ENCODE measurements around the gene LSM10. TPM values are rescaled to one million over a fixed set of nuclear protein-coding genes. Genes with fewer than 3 reads are reported as not detected.

The LSM10 gene
- total and polyA plus RNA-seq, 5 donors from 2014 or later: 33.8 to 153 (median 145) TPM

DNA sequence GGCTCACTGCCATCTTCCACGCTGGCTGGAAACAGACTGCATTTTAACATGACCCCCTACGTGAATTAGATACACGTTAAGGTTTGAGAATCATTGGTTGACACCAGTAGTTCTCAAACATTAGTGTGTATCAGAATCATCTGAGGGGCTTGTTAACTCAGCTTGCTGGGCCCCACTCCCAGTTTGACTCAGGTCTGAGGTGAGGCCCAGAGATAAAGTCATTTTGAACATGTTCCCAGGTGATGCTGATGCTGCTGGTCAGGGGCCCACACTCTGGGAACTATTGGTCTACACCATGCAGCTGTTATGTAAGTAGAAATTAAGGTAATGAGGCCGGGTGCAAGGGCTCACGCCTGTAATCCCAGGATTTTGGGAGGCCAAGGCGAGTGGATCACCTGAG lies 1.3 kb downstream of the LSM10 start:
- H3K4me1 Mint-ChIP-seq: peaks cover 13 to 37% (median 20%) of the 10 kb centered on the region in 4 donors

DNA sequence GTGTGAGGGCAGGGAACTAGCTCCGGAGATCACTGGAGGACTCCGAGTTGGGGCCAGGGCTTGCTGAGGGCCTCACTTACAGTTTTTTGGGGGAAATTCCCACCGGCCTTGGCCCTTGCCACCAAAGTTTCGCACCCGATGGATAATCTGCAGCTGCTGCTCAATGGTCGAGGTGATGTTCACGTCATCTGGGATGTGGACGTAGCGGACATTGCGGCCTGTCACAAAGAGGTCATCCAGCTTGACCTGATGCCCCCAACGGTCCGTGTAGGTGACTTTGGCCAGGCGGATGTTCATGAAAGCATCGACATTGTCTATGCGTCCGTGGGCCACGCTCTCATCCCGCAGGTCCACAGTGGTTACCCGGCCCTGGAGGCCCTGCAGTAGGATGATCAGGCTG lies 4.0 kb downstream of the LSM10 start:
- H3K27ac ChIP-seq (ENCODE audit: insufficient read depth, low read length, poor library complexity, severe bottlenecking): no peak overlapping the region
- Mint-ChIP-seq H3K36me3 (peaks cover 25% of the 10 kb centered on the region), H3K4me3 (no peak overlapping the region), H3K9me3 (no peaks in the 10 kb centered on the region), H3K4me1 (peaks cover 10 to 40% (median 22%) of the 10 kb centered on the region in 4 donors), H3K27ac (no peak overlapping the region), H3K27me3 (no peaks in the 10 kb centered on the region)
- no peak for ATAC-seq (ENCODE audit: low read depth in 2 of 2)
- H3K9me3 ChIP-seq (ENCODE audit: control insufficient read depth in 2 of 2, low read length in 2 of 2): no peaks in the 10 kb centered on the region
- H3K36me3 ChIP-seq (ENCODE audit: control insufficient read depth, insufficient read depth, low read length): peaks cover 44% of the 10 kb centered on the region
- DNase-seq: no peak
- H3K27me3 ChIP-seq (ENCODE audit: control insufficient read depth, insufficient read depth, low read length): no peaks in the 10 kb centered on the region
- peaks cover 13% of the 10 kb centered on the region for H3K4me1 ChIP-seq (ENCODE audit: control insufficient read depth, insufficient read depth, low read length, poor library complexity, severe bottlenecking)
- no peak overlapping the region for H3K4me3 ChIP-seq (ENCODE audit: low read depth, low read length)

More for the DNA sequence above, 1.3 kb downstream of the LSM10 start:
- peaks cover 18% of the 10 kb centered on the region for H3K36me3 Mint-ChIP-seq
- no peak for DNase-seq
- no peaks in the 10 kb centered on the region for H3K9me3 ChIP-seq (ENCODE audit: control insufficient read depth in 2 of 2, low read length in 2 of 2)
- H3K4me3 ChIP-seq (ENCODE audit: low read depth, low read length): no peak overlapping the region
- no peaks in the 10 kb centered on the region for H3K9me3 Mint-ChIP-seq
- peaks cover 24% of the 10 kb centered on the region for H3K36me3 ChIP-seq (ENCODE audit: control insufficient read depth, insufficient read depth, low read length)
- no peaks in the 10 kb centered on the region for H3K27me3 ChIP-seq (ENCODE audit: control insufficient read depth, insufficient read depth, low read length)
- ATAC-seq (ENCODE audit: low read depth in 2 of 2): no peak
- peaks cover 13% of the 10 kb centered on the region for H3K4me1 ChIP-seq (ENCODE audit: control insufficient read depth, insufficient read depth, low read length, poor library complexity, severe bottlenecking)
- peak overlapping the region; percentile 64 to 99 (median 73) for H3K27ac Mint-ChIP-seq
- peak overlapping the region; percentile 87 for H3K27ac ChIP-seq (ENCODE audit: insufficient read depth, low read length, poor library complexity, severe bottlenecking)
- H3K27me3 Mint-ChIP-seq: no peaks in the 10 kb centered on the region
- peak overlapping the region; percentile 86 to 99 (median 96) for H3K4me3 Mint-ChIP-seq

DNA sequence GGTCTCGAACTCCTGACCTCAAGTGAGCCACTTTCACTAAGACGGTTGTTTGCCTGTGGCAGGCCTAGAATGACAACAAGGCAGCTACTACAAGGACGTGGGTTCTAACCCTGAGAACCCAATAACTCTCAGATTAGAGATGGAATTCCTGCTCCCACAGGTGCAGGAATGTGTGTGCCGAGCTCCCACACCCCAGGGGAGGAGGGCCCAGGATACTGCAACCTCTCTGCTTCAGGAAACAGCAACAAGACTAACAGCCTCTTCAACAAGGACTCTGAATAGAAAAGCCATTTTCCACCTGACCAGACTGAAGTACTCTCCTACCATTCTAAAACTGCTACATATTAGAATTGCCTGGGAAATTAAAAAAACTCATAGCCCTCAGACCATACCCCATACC lies 4.9 kb downstream of the LSM10 start:
- ATAC-seq (ENCODE audit: low read depth in 2 of 2) (no peak), DNase-seq (no peak)
- Histone ChIP-seq H3K9me3 (ENCODE audit: control insufficient read depth in 2 of 2, low read length in 2 of 2) (no peaks in the 10 kb centered on the region), H3K27me3 (ENCODE audit: control insufficient read depth, insufficient read depth, low read length) (no peaks in the 10 kb centered on the region), H3K4me3 (ENCODE audit: low read depth, low read length) (no peak overlapping the region), H3K4me1 (ENCODE audit: control insufficient read depth, insufficient read depth, low read length, poor library complexity, severe bottlenecking) (peaks cover 13% of the 10 kb centered on the region), H3K27ac (ENCODE audit: insufficient read depth, low read length, poor library complexity, severe bottlenecking) (no peak overlapping the region), H3K36me3 (ENCODE audit: control insufficient read depth, insufficient read depth, low read length) (peaks cover 44% of the 10 kb centered on the region)
- H3K36me3 Mint-ChIP-seq: peaks cover 23% of the 10 kb centered on the region
- H3K4me3 Mint-ChIP-seq: no peak overlapping the region
- peaks cover 7 to 36% (median 19%) of the 10 kb centered on the region in 4 donors for H3K4me1 Mint-ChIP-seq
- H3K27ac Mint-ChIP-seq: peak overlapping the region in 2 of 3 donors; percentile 15 to 29
- no peaks in the 10 kb centered on the region for H3K27me3 Mint-ChIP-seq
- no peaks in the 10 kb centered on the region for H3K9me3 Mint-ChIP-seq

DNA sequence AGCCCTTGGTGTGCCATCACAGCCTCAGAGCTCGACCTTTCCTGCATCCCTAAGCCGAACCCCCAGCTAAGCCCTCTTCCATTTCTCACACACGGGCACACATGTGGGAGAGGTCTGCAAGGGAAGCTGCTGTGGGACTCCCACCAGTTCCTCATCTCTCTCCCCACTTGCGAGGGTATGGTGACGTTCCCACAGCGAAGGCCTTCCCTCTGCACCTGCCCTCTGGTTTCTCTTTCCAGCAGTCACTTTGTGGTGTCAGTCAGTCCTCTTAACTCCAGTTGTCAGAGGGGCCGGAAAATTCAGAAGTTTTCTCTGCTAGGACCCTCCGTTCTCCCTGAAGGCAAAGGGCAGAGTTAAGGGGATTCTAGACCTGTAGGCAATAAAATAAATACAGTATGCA lies 6.4 kb downstream of the LSM10 start:
- no peaks in the 10 kb centered on the region for H3K9me3 ChIP-seq (ENCODE audit: control insufficient read depth in 2 of 2, low read length in 2 of 2)
- peaks cover 11% of the 10 kb centered on the region for H3K4me1 ChIP-seq (ENCODE audit: control insufficient read depth, insufficient read depth, low read length, poor library complexity, severe bottlenecking)
- Mint-ChIP-seq H3K27me3 (no peaks in the 10 kb centered on the region), H3K4me3 (peak overlapping the region in 1 of 4 donors; percentile 23), H3K36me3 (peaks cover 21% of the 10 kb centered on the region), H3K27ac (peak overlapping the region in 1 of 3 donors; percentile 65), H3K4me1 (peaks cover 0 to 31% (median 13%) of the 10 kb centered on the region in 4 donors), H3K9me3 (no peaks in the 10 kb centered on the region)
- H3K27me3 ChIP-seq (ENCODE audit: control insufficient read depth, insufficient read depth, low read length): no peaks in the 10 kb centered on the region
- H3K36me3 ChIP-seq (ENCODE audit: control insufficient read depth, insufficient read depth, low read length): peaks cover 44% of the 10 kb centered on the region
- H3K27ac ChIP-seq (ENCODE audit: insufficient read depth, low read length, poor library complexity, severe bottlenecking): no peak overlapping the region
- no peak overlapping the region for H3K4me3 ChIP-seq (ENCODE audit: low read depth, low read length)
- no peak for DNase-seq
- ATAC-seq (ENCODE audit: low read depth in 2 of 2): no peak

DNA sequence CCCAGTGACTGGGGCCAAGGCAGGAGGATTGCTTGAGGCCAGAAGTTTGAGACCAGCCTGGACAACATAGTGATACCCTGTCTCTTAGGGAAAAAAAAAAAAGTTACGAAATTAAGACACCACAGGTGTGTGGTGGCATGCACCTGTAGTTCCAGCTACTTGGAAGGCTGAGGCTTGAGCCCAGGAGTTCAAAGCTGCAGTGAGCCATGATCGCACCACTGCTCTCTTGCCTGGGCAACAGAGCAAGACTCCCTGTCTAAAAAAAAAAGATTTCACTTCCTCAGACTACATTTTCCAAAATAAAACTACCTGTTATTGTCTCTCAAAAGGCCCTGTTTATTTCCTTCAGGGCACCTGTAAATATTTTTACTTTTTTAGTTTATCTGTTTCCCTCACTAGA lies 7.3 kb downstream of the LSM10 start:
- peaks cover 0 to 34% (median 14%) of the 10 kb centered on the region in 4 donors for H3K4me1 Mint-ChIP-seq
- ATAC-seq (ENCODE audit: low read depth in 2 of 2) (no peak), DNase-seq (no peak)
- Histone ChIP-seq H3K27ac (ENCODE audit: insufficient read depth, low read length, poor library complexity, severe bottlenecking) (no peak overlapping the region), H3K36me3 (ENCODE audit: control insufficient read depth, insufficient read depth, low read length) (peaks cover 44% of the 10 kb centered on the region), H3K9me3 (ENCODE audit: control insufficient read depth in 2 of 2, low read length in 2 of 2) (no peaks in the 10 kb centered on the region), H3K4me3 (ENCODE audit: low read depth, low read length) (no peak overlapping the region), H3K27me3 (ENCODE audit: control insufficient read depth, insufficient read depth, low read length) (no peaks in the 10 kb centered on the region), H3K4me1 (ENCODE audit: control insufficient read depth, insufficient read depth, low read length, poor library complexity, severe bottlenecking) (peaks cover 11% of the 10 kb centered on the region)
- H3K36me3 Mint-ChIP-seq: peaks cover 21% of the 10 kb centered on the region
- peak overlapping the region in 1 of 3 donors; percentile 84 for H3K27ac Mint-ChIP-seq
- H3K4me3 Mint-ChIP-seq: peak overlapping the region in 1 of 4 donors; percentile 29
- H3K27me3 Mint-ChIP-seq: no peaks in the 10 kb centered on the region
- H3K9me3 Mint-ChIP-seq: no peaks in the 10 kb centered on the region

DNA sequence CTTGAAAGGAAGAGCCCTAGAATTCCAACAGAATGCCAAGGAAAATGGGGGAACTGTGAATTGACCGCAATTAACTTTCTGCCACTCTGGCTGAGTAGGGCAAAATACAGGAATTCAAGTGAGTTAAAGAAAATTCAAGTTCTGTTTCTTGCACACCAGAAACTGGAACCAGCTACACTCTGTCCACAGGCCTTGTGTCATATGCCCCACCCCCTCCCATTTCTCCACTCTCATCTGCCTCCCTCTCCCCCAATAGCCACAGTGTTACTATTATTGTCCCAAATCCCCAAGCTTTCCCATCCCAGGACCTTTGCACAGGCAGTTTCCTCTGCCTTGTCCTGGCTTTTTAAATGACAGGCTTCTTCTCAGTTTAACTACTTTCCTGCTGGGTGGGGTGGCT lies 7.7 kb downstream of the LSM10 start:
- peak overlapping the region in 1 of 3 donors; percentile 57 for H3K27ac Mint-ChIP-seq
- H3K27ac ChIP-seq (ENCODE audit: insufficient read depth, low read length, poor library complexity, severe bottlenecking): no peak overlapping the region

DNA sequence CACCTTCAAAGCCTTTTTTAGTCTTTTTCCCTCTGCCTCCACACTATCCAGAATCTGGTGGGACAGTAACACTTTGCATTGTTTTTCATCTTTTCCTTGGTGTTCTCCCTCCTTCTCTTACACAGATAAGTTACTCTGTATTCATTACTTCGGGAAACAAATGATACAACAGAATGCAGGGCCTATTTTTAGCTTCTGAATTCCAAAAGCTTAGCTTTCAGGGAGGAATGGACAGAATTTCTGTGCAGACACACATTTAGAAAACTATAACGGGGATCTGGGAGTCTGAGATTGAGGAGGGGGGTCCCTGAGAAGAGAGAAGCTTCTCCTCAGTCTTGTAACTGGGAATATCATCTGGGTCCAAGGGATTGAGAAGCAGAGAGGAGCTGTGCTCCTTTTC lies 8.4 kb downstream of the LSM10 start:
- Histone ChIP-seq H3K27ac (ENCODE audit: insufficient read depth, low read length, poor library complexity, severe bottlenecking) (no peak overlapping the region), H3K9me3 (ENCODE audit: control insufficient read depth in 2 of 2, low read length in 2 of 2) (no peaks in the 10 kb centered on the region), H3K4me1 (ENCODE audit: control insufficient read depth, insufficient read depth, low read length, poor library complexity, severe bottlenecking) (peaks cover 21% of the 10 kb centered on the region), H3K27me3 (ENCODE audit: control insufficient read depth, insufficient read depth, low read length) (no peaks in the 10 kb centered on the region), H3K36me3 (ENCODE audit: control insufficient read depth, insufficient read depth, low read length) (peaks cover 44% of the 10 kb centered on the region), H3K4me3 (ENCODE audit: low read depth, low read length) (no peak overlapping the region)
- Mint-ChIP-seq H3K27me3 (no peaks in the 10 kb centered on the region), H3K36me3 (peaks cover 21% of the 10 kb centered on the region), H3K4me3 (peak overlapping the region in 3 of 4 donors; percentile 16 to 32 (median 26)), H3K27ac (peak overlapping the region in 2 of 3 donors; percentile 34 to 57), H3K4me1 (peaks cover 0 to 34% (median 22%) of the 10 kb centered on the region in 4 donors), H3K9me3 (no peaks in the 10 kb centered on the region)
- ATAC-seq (ENCODE audit: low read depth in 2 of 2) (no peak), DNase-seq (no peak)

More for the DNA sequence above, 7.7 kb downstream of the LSM10 start:
- no peaks in the 10 kb centered on the region for H3K27me3 Mint-ChIP-seq
- Histone ChIP-seq H3K4me3 (ENCODE audit: low read depth, low read length) (no peak overlapping the region), H3K36me3 (ENCODE audit: control insufficient read depth, insufficient read depth, low read length) (peaks cover 44% of the 10 kb centered on the region), H3K27me3 (ENCODE audit: control insufficient read depth, insufficient read depth, low read length) (no peaks in the 10 kb centered on the region), H3K4me1 (ENCODE audit: control insufficient read depth, insufficient read depth, low read length, poor library complexity, severe bottlenecking) (peaks cover 13% of the 10 kb centered on the region), H3K9me3 (ENCODE audit: control insufficient read depth in 2 of 2, low read length in 2 of 2) (no peaks in the 10 kb centered on the region)
- ATAC-seq (ENCODE audit: low read depth in 2 of 2) (no peak), DNase-seq (no peak)
- H3K4me1 Mint-ChIP-seq: peaks cover 0 to 33% (median 14%) of the 10 kb centered on the region in 4 donors
- peaks cover 21% of the 10 kb centered on the region for H3K36me3 Mint-ChIP-seq
- H3K9me3 Mint-ChIP-seq: no peaks in the 10 kb centered on the region
- H3K4me3 Mint-ChIP-seq: no peak overlapping the region

Measured in CD4-positive, CD25-positive, alpha-beta regulatory T cell (primary cell).